SH-SY5Y (cell line): ENCODE measurements around the gene CIC.

ENCODE experiments used
- GATA2 ChIP-seq: IDR thresholded peaks from 2 replicates; pipeline ENCODE4 v1.6.1; 2011; ENCODE audit warnings: mild to moderate bottlenecking, low read depth, low read length
- GATA3 ChIP-seq: IDR thresholded peaks from 2 replicates; pipeline ENCODE4 v1.6.1; 2011; ENCODE audit warnings: low read depth, mild to moderate bottlenecking, low read length, moderate library complexity

Gene CIC

DNA sequence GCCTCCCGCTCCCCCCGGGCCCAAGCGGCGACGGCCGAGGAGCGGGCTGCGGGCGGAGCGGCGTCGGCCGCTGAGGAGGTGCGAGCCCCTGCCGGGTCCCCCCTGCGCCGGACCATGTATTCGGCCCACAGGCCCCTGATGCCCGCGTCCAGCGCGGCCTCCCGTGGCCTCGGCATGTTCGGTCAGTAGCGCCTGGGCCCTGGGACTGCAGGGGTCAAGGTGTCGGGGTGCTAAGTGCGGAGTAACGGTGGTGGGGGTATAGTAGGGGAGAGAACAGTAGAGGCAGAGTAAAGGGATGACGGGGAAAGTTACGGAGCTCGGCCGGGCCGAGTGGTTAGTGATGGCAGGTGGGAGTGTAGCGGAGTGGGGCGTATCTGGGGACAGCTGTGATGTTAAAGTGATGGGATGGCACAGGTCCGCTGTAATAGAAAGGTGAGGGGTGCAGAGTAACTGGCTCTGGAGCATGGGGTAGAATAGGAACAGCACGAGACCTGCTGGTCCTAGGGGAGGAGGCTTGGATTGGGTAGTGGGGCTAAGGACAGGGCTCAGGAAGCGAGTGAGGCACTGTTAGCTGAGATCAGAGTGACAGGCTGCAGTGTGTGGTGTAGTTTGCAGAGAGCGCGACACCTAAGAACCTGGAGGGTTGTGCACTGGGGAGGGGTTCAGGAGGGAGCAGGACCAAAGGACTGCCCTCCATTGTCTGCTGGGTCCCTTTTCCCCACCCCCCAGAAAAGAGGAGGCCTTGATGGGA, 15.7 kb downstream of the CIC start:
- TF ChIP-seq GATA3 (no peak), GATA2 (no peak)

DNA sequence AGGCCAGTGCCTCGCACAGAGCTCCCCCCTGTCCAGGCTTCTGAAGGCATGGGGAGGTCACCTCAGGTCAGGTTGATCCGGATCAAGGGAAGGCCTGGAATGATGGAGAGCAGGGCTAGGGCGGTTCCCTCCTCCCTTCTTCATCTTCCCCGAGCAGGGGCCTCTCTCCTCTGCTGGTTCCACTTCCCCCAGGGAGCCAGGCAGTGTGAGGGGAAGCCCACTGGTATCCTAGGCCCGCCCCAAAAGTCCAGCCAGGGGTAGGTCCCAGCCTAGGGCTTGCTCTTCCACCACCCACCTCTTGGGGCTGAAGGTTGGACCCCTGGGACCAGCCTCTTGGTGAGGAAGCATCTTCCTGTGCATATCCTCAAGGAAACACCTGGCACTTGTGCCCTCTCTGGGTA, 16.5 kb downstream of the CIC start:
- TF ChIP-seq GATA3 (no peak), GATA2 (no peak)

DNA sequence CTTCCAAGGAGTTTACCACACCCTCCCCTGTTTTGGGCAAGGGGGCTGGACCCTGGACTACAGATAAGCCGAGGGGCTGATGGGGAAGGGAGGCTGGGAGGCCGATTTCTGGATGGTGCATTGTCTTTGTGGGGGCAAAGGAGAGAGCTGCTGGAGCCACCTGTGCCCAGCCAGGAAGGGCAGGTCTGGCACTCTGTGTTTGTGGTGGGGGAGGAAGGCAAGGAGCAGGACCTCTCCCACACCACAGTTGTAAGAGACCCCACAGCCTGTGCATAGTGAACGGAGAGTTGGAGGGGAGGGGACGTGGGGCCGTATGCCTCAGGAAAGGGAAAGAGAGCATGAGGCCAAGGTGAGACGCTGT, 16.9 kb downstream of the CIC start:
- TF ChIP-seq GATA2, result no peak
- TF ChIP-seq GATA3, result no peak

DNA sequence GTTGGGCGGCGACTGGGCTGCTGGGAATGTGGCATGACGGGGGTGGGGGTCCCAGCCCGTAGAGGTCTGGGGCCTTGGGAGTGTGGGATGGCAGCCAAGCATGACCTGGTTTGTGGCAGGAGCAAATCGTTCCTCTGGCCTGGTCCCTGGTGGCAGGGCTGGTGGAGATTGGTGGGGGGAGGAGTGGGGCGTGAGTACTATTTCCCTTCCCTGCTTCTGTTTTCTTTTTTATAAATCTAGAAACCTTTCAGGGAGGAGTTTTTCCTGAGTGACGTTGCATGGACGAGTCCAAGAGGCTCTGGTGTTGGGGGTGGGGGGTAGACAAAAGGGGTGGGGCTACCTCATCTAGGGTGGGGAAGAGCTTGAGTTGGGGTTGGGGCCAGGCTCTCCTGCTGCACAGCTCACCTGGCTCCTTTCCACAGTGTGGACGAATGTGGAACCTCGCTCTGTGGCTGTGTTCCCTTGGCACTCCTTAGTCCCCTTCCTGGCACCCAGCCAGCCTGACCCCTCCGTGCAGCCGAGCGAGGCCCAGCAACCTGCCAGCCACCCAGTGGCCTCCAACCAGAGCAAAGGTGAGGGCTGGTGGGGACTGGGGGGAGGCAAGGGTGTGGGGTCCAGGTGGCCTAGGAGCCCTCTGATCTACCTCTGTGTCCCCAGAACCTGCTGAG, 17.4 kb downstream of the CIC start:
- TF ChIP-seq GATA3 (no peak), GATA2 (no peak)

DNA sequence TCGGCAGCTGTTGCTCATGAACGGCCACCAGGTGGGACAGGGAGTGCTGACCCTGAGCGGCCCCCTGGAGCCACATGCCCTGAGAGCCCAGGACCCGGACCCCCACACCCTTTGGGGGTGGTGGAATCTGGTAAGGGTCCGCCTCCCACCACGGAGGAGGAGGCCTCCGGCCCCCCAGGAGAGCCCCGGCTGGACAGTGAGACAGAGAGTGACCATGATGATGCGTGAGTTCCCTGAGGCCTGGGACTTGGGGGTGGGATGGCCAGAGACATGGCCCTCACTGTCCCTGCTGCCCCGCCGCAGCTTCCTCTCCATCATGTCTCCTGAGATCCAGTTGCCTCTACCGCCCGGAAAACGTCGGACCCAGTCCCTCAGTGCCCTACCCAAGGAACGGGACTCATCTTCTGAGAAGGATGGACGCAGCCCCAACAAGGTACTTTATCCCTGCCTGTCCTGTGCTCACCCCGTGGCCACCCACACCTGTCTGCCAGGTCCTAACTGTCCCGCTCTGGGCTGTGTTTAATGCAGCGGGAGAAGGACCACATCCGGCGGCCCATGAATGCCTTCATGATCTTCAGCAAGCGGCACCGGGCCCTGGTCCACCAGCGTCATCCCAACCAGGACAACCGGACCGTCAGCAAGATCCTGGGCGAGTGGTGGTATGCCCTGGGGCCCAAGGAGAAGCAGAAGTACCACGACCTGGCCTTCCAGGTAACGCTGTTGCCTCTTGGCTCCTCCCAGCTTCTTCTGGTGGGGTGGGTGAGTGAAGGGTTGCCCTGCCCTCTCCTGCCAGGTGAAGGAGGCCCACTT, 18.2 kb downstream of the CIC start:
- TF ChIP-seq GATA2 (no peak), GATA3 (no peak)

DNA sequence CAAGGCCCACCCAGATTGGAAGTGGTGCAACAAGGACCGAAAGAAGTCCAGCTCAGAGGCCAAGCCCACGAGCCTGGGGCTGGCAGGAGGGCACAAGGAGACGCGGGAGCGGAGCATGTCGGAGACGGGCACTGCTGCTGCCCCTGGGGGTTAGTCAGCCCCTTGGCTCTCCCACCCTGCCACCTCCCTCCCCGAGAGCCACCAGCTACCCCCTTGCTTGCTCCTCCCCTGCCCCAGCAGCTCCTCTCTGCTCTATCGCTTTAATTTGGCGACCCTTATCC, 18.7 kb downstream of the CIC start:
- no peak for TF ChIP-seq GATA2
- TF ChIP-seq GATA3, result no peak

DNA sequence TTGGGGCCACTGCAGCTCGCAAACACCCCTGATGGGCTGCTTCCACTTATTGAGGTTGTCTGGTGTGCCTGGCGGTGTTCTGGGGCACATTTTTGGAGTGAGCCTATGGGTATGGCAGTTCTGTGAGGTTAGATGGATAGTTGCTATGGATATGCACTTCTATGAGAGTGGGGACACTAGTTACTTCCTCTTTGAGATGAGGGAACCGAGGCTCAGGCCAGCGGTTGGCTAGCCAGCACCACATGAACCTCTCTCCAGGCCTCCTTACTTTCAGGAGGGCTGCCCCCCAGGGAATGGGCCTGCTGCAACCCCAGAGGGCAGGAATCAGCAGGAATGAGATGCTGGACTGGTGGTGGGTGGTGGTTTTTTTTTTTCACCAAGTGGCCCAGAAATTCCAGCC, 19.3 kb downstream of the CIC start:
- TF ChIP-seq GATA2, result no peak
- no peak for TF ChIP-seq GATA3

DNA sequence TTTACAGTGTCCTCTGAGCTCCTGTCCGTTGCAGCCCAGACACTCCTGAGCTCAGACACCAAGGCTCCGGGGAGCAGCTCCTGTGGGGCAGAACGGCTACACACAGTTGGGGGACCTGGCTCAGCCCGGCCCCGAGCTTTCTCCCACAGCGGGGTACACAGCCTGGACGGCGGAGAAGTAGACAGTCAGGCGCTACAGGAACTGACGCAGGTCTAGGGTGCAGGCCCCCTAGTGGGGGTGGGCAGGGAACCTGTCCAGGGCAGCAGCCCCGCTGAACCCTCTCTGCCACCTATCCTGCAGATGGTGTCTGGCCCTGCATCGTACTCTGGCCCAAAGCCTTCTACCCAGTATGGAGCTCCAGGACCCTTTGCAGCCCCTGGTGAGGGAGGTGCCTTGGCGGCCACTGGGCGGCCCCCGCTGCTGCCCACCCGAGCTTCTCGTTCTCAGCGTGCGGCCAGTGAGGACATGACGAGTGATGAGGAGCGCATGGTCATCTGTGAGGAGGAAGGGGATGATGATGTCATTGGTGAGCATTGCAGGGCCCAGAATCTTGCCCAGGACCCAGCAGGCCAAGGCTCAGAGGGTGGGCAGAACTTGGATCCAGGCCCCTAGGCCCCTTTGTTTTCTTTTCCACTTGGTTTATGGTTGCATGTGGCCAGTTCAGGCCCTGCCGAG, 20.0 kb downstream of the CIC start:
- no peak for TF ChIP-seq GATA2
- TF ChIP-seq GATA3, result no peak

DNA sequence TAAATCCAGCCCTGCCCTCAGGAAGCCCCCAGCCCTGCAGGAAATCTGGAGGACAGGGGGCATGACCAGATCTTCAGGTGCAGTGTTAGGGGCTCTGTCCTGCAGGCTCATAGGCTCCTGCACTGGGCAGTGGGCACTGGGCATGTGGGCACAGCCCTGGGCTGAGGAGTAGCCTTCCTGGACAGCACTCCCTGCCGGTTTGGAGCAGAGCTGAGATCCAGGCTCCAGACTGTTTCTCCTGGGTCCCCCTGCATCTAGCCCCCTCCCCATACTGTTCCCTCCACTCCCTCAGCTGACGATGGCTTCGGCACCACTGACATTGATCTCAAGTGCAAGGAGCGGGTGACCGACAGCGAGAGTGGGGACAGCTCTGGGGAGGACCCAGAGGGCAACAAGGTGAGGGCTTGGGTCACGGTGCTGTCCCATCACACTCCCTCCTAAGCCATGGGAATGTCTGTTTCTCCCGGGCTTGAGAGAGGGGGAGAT, 20.5 kb downstream of the CIC start:
- TF ChIP-seq GATA3, result no peak
- no peak for TF ChIP-seq GATA2

DNA sequence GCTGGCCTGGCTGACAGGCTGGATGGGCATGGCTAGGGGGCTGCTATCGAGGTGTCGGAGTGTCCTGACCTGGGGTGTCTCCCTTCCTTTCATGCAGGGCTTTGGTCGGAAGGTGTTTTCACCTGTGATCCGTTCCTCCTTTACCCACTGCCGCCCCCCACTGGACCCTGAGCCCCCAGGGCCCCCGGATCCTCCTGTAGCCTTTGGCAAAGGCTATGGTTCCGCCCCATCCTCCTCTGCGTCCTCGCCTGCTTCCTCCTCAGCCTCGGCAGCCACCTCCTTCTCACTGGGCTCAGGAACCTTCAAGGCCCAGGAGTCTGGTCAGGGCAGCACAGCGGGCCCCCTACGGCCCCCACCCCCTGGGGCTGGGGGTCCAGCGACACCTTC, 21.1 kb downstream of the CIC start:
- TF ChIP-seq GATA2 (no peak), GATA3 (no peak)

DNA sequence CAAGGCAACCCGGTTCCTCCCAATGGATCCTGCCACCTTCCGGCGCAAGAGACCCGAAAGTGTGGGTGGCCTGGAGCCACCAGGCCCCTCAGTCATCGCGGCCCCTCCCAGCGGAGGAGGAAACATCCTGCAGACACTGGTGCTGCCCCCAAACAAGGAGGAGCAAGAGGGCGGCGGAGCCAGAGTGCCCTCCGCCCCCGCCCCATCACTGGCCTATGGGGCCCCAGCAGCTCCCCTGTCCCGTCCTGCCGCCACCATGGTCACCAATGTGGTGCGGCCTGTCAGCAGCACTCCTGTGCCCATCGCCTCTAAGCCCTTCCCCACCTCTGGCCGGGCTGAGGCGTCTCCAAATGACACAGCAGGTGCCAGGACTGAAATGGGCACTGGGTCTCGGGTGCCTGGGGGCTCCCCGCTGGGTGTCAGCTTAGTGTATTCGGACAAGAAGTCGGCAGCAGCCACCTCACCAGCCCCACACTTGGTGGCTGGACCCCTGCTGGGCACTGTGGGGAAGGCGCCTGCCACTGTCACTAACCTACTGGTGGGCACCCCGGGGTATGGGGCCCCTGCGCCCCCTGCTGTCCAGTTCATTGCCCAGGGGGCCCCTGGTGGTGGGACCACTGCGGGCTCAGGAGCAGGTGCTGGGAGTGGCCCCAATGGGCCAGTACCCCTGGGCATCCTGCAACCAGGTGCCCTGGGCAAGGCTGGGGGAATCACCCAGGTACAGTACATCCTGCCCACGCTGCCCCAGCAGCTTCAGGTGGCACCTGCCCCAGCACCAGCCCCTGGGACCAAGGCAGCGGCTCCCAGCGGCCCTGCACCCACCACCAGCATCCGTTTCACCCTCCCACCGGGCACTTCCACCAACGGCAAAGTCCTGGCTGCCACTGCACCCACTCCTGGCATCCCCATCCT, 21.7 kb downstream of the CIC start:
- TF ChIP-seq GATA3, result no peak
- no peak for TF ChIP-seq GATA2

DNA sequence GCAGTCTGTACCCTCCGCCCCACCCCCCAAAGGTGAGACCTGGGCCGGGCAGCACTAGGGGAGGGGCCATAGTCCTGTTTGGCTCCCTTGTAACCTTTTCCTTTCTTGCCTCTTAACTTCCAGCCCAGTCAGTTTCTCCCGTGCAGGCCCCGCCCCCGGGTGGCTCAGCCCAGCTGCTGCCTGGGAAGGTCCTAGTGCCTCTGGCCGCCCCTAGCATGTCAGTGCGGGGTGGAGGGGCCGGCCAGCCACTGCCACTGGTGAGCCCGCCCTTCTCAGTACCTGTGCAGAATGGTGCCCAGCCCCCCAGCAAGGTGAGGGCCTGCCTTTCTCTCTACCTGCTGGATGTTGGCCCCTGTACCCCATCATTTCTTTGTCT, 22.4 kb downstream of the CIC start:
- TF ChIP-seq GATA2 (no peak), GATA3 (no peak)

DNA sequence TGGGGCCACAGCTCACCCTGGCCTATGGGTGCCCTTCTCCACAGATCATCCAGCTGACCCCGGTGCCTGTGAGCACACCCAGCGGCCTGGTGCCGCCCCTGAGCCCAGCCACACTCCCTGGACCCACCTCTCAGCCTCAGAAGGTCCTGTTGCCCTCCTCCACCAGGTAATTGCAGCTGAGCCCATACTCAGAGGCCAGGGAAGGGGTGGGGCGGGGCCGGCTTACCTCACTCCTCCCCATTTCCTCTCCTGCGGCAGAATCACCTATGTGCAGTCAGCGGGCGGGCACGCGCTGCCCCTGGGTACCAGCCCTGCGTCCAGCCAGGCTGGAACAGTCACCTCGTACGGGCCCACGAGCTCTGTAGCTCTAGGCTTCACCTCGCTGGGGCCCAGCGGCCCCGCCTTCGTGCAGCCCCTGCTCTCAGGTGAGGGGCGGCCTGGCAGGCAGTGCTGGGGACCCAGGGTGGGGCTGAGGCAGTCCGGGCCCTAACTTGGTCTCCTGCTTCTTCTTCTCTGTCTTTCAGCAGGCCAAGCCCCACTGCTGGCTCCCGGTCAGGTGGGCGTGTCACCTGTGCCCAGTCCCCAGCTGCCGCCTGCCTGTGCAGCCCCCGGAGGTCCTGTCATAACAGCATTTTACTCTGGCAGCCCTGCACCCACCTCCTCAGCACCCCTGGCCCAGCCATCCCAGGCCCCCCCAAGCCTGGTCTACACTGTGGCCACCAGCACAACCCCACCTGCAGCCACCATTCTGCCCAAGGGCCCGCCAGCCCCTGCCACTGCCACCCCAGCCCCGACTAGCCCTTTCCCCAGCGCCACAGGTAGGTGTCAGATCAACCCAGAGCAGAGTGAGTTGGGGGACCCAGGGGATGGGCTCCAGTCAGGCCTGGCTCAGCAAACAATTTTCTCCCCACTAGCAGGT, 23.2 kb downstream of the CIC start:
- no peak for TF ChIP-seq GATA2
- TF ChIP-seq GATA3, result no peak
